ENCODE measurements around the gene LRP2BP.

DNA sequence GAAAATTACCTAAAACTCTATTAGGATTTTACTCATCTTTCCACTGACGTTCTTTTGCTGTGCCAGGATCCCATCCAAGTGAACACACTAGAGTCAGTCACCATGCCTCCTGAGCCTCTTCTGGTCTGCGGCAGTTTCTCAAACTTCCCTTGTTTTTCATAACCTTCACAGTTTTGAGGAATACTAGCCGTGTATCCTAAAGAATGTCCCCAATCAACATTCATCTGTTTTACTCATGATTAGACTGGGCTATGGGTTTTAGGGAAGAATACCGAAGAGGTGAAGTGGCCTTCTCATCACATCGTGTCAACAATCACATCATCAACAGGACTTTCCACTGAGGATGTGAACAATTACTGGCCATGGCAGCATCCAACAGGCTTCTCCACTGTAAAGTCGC lies 4.8 kb downstream of the LRP2BP start:
- TF ChIP-seq, protein P1, sequence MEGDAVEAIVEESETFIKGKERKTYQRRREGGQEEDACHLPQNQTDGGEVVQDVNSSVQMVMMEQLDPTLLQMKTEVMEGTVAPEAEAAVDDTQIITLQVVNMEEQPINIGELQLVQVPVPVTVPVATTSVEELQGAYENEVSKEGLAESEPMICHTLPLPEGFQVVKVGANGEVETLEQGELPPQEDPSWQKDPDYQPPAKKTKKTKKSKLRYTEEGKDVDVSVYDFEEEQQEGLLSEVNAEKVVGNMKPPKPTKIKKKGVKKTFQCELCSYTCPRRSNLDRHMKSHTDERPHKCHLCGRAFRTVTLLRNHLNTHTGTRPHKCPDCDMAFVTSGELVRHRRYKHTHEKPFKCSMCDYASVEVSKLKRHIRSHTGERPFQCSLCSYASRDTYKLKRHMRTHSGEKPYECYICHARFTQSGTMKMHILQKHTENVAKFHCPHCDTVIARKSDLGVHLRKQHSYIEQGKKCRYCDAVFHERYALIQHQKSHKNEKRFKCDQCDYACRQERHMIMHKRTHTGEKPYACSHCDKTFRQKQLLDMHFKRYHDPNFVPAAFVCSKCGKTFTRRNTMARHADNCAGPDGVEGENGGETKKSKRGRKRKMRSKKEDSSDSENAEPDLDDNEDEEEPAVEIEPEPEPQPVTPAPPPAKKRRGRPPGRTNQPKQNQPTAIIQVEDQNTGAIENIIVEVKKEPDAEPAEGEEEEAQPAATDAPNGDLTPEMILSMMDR (optimal IDR thresholded peaks at IDR 0.05 in 1 of 3, IDR thresholded peaks at IDR 0.05 in 1 of 3, conservative IDR thresholded peaks at IDR 0.05 in 1 of 3; ENCODE audit: extremely low read depth in 1 of 3, insufficient read depth in 2 of 3, low read length in 3 of 3), result no peak
- no peak for TF ChIP-seq EZH2 (IDR thresholded peaks at IDR 0.05; ENCODE audit: low read length)

Data from keratinocyte (primary cell).